NT2/D1 (cell line): ENCODE results near the gene PRDX4.

Experiments
- SUZ12 ChIP-seq: IDR thresholded peaks from 2 replicates; pipeline ENCODE4 v1.6.1; 2011; ENCODE audit not compliant: insufficient read length, insufficient read depth; ENCODE audit errors: extremely low read depth
- ZNF274 ChIP-seq: IDR thresholded peaks from 2 replicates; pipeline ENCODE4 v1.6.1; 2011; ENCODE audit warnings: mild to moderate bottlenecking, low read depth, low read length

- no peak for TF ChIP-seq SUZ12
- no peak for TF ChIP-seq ZNF274
These were observed 3.2 kb downstream of the PRDX4 start for GRCh38 chrX:23670528-23670927.
